Anterior cingulate cortex (tissue), 58 donors: Measurements from ENCODE around the gene SMAD4.

Experiments used
- DNase-seq, 58 donors: peaks; one replicate each; lab custom pipeline; 2025; lab: John Stamatoyannopoulos, UW

SMAD4 gene

DNA sequence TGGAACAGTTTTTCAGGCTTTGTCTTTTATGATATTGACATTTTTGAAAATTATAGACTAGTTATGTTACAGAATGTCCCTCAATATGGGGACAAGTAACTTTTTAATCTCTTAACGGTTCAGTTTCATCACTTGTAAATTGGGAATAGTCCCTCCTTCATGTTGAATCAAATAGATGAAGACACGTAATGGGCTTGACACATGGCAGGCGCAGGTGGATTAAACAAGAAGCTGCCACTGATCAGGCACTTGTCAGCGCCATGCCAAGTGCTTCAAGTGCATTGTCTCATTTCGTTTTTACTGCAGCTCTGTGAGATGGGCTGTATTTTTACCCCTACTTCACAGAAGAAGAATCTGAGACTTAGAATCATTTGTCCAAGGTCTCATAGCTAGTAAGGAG, 9.5 kb upstream of the SMAD4 start:
- DNase-seq, result no peak

DNA sequence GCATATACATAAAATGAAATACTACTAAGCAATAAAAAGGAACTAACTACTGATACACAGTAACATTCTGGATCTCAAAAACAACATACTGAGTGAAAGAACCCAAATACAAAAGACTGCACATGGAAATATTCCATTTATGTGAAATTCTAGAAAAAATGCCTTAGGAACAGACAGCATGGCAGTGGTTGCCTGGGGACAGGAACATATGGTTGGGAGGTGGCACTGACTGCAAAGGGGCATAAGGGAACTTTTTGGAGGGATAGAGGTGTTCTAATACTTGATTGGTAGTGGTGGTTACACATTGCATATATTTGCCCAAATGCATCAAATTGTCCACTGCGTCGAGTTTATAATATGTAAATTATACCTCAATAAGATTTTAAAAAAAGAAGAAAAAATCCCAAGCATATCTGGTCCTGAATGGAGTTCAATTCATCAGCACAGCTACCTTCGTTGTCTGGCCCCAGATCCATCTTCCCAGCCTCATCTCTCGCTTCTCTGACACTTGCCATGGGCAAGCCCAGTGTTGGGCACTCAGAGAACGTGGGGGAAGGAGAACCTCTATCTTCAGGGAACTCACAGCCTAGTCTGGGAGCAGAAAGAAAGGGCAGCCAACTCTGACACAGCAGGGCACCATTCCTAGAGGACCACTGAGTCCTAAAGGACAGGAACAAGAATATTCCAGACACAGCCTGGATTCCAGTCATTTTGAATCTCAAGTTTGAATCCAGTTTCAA, 8.6 kb upstream of the SMAD4 start:
- DNase-seq, result no peak

- DNase-seq, result no peak
Observed at GRCh38 chr18:51025512-51025911, 4.5 kb upstream of the SMAD4 start.

GRCh38 chr18:51028201-51028805, 1.7 kb upstream of the SMAD4 start:
- no peak for DNase-seq

- DNase-seq, result peak in 2 of 58 donors; percentile 39 to 49
Observed at GRCh38 chr18:51029378-51029693, 677 bp upstream of the SMAD4 start.

GRCh38 chr18:51030537-51031258, 685 bp downstream of the SMAD4 start:
- DNase-seq, result peak in 51 of 58 donors; percentile 11 to 80 (median 64)

DNA sequence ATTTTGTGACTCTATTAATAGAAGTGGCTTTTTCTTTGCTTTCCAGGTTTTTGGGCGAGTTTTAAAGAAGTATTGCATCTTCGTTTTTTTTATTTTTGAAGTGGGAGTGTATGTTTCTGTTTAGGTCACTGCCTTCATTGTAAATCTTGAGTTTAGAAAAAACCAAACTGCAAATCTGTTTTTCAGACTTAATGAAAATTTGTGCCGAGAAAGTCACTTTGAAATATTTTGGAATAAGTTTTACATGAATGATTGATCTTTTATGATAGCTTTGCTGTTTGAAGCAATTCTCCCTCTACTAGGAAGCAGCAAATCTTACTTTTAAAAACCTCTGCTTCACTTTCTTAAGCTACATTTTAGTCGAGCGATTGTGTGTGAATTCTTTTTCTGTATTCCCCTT, 2.2 kb downstream of the SMAD4 start:
- no peak for DNase-seq

- no peak for DNase-seq
Observed at GRCh38 chr18:51037230-51037629, 7.2 kb downstream of the SMAD4 start.

- DNase-seq, result no peak
Observed at GRCh38 chr18:51038110-51038509, 8.1 kb downstream of the SMAD4 start.

DNA sequence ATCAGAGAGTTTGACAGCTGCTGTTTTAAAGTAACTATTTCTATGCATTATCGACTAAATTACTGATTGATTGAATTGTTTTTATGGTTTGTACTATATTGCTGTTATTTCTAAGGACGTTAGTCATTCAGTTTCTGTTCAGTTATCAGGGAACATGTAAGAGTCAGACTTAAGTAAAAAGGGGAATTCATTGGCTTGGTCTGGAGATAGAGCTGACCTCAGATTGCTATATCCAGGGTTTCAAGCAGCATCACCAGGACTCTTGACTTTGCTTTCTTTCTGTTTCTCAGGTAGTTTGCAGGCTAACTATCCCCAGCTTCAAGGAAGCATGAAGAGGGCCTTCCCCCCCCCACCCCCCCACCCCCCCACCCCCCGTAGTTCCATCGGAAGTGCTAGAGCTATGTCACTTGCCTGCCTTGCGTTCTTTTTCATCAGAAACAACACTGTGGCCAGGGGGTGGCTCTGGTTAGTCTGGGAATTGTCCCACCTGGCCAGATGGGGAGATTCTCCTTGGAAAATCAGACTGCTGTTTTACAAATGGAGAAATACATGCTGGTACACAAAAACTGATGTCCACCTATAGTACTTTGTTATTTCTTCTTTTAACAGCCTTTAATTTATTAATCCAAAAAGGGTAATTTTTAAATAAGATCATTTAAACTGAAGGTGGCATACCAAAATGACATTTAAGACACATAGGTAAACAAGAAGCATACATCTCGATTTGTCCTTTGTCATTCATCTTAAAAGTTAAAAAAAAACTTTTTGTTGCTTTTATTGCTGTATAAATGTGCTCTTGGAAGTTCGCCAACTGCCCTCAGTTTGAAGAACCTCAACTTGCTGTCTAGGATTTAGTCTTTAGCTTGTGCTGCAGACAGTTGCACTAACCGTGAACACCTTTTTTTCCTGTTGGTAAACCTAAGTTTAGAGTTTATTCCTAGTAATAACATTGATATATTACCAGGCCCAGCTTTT, 9.4 kb downstream of the SMAD4 start:
- no peak for DNase-seq

DNA sequence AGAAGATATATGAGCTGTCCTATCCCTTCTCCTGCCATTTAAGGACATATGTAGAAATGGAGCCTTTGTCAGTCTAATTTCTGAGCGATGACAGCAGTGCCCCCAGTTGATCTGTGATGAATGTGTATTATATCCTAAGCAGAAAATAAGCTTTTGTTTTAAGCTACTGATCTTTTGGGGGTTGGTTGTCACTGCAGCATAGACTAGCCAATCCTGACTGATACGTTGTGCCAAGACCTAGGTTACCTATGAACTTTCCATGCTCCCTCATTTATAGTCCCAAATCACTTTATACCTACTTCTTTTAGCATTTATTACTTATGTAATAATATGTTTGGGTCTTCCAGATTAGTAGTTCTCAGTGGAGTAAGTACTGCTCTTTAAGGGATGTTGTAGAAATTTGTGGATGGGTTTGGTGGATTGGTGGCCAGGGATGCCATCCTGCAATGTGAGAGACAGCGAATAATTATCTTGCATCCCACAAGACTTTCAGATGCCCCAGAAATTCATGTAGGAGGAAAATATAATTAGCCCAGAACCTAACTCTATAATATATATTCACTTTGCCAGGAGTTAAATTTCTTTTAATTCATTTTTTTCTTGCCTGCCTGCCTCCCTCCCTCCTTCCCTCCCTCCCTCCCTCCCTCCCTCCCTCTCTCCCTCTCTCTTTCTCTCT, 11.8 kb downstream of the SMAD4 start:
- no peak for DNase-seq

GRCh38 chr18:51044928-51045585, 15.0 kb downstream of the SMAD4 start:
- no peak for DNase-seq

- no peak for DNase-seq
Observed at GRCh38 chr18:51048190-51048589, 18.2 kb downstream of the SMAD4 start.

- no peak for DNase-seq
Observed at GRCh38 chr18:51049137-51049536, 19.1 kb downstream of the SMAD4 start.

DNA sequence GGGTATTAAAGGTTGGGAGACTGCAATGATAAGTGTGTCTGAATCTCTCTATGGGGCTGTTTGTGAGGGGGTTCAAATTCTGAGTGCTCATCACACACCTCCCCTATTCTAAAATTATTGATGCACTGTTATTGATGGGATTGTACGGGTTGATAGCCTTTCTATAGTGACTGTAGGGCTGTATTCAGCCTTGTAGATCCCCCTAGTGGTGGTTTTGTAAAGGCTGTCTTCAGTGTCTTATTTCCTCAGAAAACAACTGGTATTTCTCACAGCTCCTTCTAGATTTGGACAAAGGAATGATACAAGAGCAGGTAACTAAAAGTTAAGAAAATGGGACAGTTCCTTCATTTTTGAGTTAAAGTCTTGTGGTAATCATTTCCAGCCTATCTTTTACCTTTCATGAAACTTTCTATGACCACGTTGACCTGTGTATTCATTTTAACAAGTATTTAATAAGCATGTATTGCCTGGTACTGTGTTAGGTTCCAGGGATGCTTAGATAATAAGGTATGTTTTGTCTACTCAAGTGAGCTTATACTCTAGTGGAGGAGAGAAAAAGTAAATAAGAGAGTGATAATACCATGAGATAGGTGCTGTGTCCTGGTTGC, 21.2 kb downstream of the SMAD4 start:
- peak in 1 of 58 donors; percentile 18 for DNase-seq

DNA sequence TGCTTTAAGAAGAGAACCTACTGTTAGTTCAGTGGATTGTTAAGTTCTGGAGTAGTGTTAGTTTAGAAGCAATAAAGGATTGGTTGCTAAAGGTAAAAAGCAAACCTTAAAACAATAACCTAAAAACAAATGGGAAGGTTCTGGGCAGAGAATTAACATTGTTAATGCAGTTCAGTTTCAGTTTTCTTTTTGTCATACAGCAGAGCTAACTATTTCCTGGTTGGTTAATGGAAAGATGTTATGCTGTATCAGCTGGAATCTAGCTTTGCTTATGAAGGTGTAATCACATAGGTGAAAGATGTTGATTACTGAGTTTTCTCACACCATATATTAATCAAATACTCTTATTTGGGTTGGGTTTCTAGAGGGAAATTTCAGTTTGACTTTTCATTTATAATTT, 23.8 kb downstream of the SMAD4 start:
- no peak for DNase-seq

DNA sequence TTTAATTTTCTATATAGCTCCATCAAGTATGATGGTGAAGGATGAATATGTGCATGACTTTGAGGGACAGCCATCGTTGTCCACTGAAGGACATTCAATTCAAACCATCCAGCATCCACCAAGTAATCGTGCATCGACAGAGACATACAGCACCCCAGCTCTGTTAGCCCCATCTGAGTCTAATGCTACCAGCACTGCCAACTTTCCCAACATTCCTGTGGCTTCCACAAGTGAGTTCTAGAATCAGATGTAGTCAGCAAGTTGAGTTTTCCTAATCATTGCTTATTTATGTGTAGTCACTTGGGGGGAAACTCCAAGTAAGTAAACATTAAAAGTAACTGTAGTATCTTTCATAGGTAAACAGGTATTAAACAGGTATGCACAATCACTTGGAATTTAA, 24.8 kb downstream of the SMAD4 start:
- DNase-seq, result no peak

DNA sequence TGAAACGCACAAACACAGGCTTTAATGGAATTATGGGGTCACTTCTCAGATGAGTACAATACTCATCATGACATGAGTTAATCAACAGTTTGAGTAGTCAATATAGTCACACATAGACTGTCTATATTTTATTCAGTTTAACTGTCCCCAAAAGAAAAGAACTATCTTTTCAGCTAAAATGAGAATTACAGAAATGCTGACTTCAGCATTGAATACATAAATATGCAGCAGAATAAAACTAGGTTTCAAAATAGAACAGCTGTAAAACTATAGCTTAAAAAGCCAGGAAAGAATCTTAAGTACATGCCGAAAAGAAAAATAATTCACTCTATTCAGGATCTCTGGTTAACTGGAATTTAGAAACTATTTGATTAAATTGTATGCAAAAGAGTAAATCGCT, 30.0 kb downstream of the SMAD4 start:
- no peak for DNase-seq

DNA sequence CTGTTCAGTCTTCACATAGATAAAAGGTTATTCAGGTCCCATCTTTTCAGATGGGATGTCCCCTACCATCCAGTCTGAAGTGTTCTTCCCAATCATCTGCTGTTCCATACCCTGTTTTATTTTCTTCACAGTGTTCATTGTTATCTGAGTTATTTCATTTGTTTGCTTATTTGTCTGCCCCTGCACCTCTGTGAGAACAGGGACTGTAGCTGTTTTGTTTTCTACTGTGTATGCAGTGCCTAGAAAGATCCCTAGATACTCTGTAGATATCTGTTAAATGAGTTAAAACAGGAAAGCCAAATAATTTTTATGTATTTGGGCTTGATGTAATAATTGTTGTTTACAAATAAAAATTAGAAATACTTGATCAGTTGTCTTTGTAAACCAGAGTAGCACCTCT, 34.2 kb downstream of the SMAD4 start:
- DNase-seq, result no peak
